ENCODE measurements around the gene EMP1. TPM values are rescaled to one million over a fixed set of nuclear protein-coding genes. Genes with fewer than 3 reads are reported as not detected.

EMP1 gene
- total and polyA plus RNA-seq, 9 donors: 21.3 to 116 (median 64.1) TPM

- intact Hi-C loops (cut with DNase I): no loop called here
Measured at GRCh38 chr12:13183620-13184019, 12.9 kb upstream of the EMP1 start.

GRCh38 chr12:13186302-13186701 lies 10.2 kb upstream of the EMP1 start:
- Histone ChIP-seq H3K4me1 (ENCODE audit: insufficient read depth) (no peaks in the 10 kb centered on the region), H3K36me3 (no peaks in the 10 kb centered on the region), H3K9me3 (no peaks in the 10 kb centered on the region), H3K4me3 (no peak overlapping the region), H3K27ac (no peak overlapping the region), H3K27me3 (no peaks in the 10 kb centered on the region)
- no peak for TF ChIP-seq EP300 (IDR thresholded peaks at IDR 0.05)
- TF ChIP-seq CTCF (IDR thresholded peaks at IDR 0.05): no peak
- TF ChIP-seq POLR2A (IDR thresholded peaks at IDR 0.05): no peak
- intact Hi-C loops (cut with DNase I): no loop called here
- no peak for DNase-seq
- 80 to 95% (median 91%) methylated on average over 4 of the region's 4 CpGs for WGBS, 3 donors

More at GRCh38 chr12:13183620-13184019, 12.9 kb upstream of the EMP1 start:
- DNase-seq: no peak
- Histone ChIP-seq H3K4me1 (ENCODE audit: insufficient read depth) (peaks cover 6% of the 10 kb centered on the region), H3K4me3 (no peak overlapping the region), H3K9me3 (no peaks in the 10 kb centered on the region), H3K36me3 (no peaks in the 10 kb centered on the region), H3K27me3 (no peaks in the 10 kb centered on the region), H3K27ac (no peak overlapping the region)
- TF ChIP-seq CTCF (IDR thresholded peaks at IDR 0.05) (no peak), POLR2A (IDR thresholded peaks at IDR 0.05) (no peak), EP300 (IDR thresholded peaks at IDR 0.05) (no peak)

GRCh38 chr12:13187399-13187798 lies 9.1 kb upstream of the EMP1 start:
- WGBS, 3 donors: 80 to 82% (median 80%) methylated on average over 4 of the region's 4 CpGs
- Histone ChIP-seq H3K9me3 (no peaks in the 10 kb centered on the region), H3K4me3 (no peak overlapping the region), H3K27ac (no peak overlapping the region), H3K27me3 (no peaks in the 10 kb centered on the region), H3K36me3 (no peaks in the 10 kb centered on the region), H3K4me1 (ENCODE audit: insufficient read depth) (no peaks in the 10 kb centered on the region)
- intact Hi-C loops (cut with DNase I): no loop called here
- no peak for DNase-seq
- TF ChIP-seq CTCF (IDR thresholded peaks at IDR 0.05) (no peak), POLR2A (IDR thresholded peaks at IDR 0.05) (no peak), EP300 (IDR thresholded peaks at IDR 0.05) (no peak)

- TF ChIP-seq EP300 (IDR thresholded peaks at IDR 0.05) (no peak), POLR2A (IDR thresholded peaks at IDR 0.05) (no peak), CTCF (IDR thresholded peaks at IDR 0.05) (no peak)
- DNase-seq: no peak
- H3K27ac ChIP-seq: no peak overlapping the region
Measured at GRCh38 chr12:13189264-13189663, 7.3 kb upstream of the EMP1 start.

More at GRCh38 chr12:13189264-13189663, 7.3 kb upstream of the EMP1 start:
- Histone ChIP-seq H3K27me3 (no peaks in the 10 kb centered on the region), H3K4me3 (no peak overlapping the region), H3K36me3 (no peaks in the 10 kb centered on the region), H3K4me1 (ENCODE audit: insufficient read depth) (no peaks in the 10 kb centered on the region), H3K9me3 (no peaks in the 10 kb centered on the region)
- intact Hi-C loops (cut with DNase I): no loop called here

Data from ovary (tissue), 9 donors.